ENCODE measurements around the gene NUF2. TPM values are rescaled to one million over a fixed set of nuclear protein-coding genes. Genes with fewer than 3 reads are reported as not detected.
"Not testable (repeated sequence)": the region's sequence is repeated elsewhere in the genome, so short reads cannot be mapped to it uniquely, and the experiment has no call there.

The NUF2 gene
- total and polyA plus RNA-seq, 4 donors = 0.49 to 2.4 (median 0.85) TPM

DNA sequence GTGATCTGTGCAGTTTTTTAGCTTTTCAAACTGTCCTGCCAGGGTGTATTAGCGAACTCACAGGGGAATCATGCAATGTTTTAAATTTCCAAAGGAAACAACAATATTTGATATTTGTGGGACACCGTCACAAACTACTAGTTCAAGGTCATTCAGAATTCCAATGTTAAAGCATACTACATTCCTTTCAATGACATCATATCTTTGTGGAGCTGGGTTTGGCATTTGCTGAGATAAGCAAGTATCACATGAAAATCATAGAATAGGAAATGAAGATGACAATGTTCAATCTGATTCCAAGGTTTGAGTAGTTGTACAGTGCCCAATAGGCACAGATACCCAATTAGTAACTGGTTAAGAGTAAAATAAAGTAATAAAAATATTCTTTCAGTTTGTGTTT, 35.6 kb downstream of the NUF2 start:
- Histone ChIP-seq H3K27ac (ENCODE audit: low read depth in 1 of 2, low read length in 2 of 2) (no peak overlapping the region), H3K4me1 (ENCODE audit: control insufficient read depth in 1 of 2, insufficient read depth in 2 of 2, low read length in 2 of 2) (no peaks in the 10 kb centered on the region), H3K36me3 (ENCODE audit: control insufficient read depth in 1 of 2, insufficient read depth in 2 of 2, low read length in 1 of 2) (no peaks in the 10 kb centered on the region), H3K4me3 (ENCODE audit: low read length in 2 of 2) (no peak overlapping the region), H3K9me3 (ENCODE audit: control insufficient read depth, low read length) (no peaks in the 10 kb centered on the region), H3K27me3 (ENCODE audit: control insufficient read depth in 1 of 2, insufficient read depth in 2 of 2, low read length in 1 of 2) (no peaks in the 10 kb centered on the region)
- no peak for ATAC-seq (ENCODE audit: low FRiP score)
- intact Hi-C loops (cut with DNase I) = no loop called here
- DNase-seq = no peak
- WGBS, 2 donors = 28 to 34% methylated on average over 2 of the region's 2 CpGs

DNA sequence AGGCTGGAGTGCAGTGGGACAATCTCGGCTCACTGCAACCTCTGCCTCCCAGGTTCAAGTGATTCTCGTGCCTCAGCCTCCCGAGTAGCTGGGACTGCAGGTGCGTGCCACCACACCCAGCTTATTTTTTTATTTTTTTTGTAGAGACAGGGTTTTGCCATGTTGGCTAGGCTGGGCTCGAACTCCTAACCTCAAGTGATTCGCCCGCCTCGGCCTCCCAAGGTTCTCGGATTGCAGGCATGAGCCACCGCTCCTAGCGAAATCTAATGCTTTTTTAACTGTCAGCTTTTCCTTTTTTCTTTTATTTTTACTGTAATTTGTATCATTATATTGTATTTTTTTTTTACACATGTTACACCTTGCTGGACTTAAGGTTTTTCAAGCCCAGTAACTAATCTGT, 36.4 kb downstream of the NUF2 start:
- intact Hi-C loops (cut with DNase I); H3K27me3 ChIP-seq (ENCODE audit: control insufficient read depth in 1 of 2, insufficient read depth in 2 of 2, low read length in 1 of 2); H3K9me3 ChIP-seq (ENCODE audit: control insufficient read depth, low read length); DNase-seq; H3K4me3 ChIP-seq (ENCODE audit: low read length in 2 of 2); H3K27ac ChIP-seq (ENCODE audit: low read depth in 1 of 2, low read length in 2 of 2); H3K4me1 ChIP-seq (ENCODE audit: control insufficient read depth in 1 of 2, insufficient read depth in 2 of 2, low read length in 2 of 2); ATAC-seq (ENCODE audit: low FRiP score); H3K36me3 ChIP-seq (ENCODE audit: control insufficient read depth in 1 of 2, insufficient read depth in 2 of 2, low read length in 1 of 2): not testable (repeated sequence)
- 97% methylated on average over 11 of the region's 11 CpGs for WGBS, 2 donors

DNA sequence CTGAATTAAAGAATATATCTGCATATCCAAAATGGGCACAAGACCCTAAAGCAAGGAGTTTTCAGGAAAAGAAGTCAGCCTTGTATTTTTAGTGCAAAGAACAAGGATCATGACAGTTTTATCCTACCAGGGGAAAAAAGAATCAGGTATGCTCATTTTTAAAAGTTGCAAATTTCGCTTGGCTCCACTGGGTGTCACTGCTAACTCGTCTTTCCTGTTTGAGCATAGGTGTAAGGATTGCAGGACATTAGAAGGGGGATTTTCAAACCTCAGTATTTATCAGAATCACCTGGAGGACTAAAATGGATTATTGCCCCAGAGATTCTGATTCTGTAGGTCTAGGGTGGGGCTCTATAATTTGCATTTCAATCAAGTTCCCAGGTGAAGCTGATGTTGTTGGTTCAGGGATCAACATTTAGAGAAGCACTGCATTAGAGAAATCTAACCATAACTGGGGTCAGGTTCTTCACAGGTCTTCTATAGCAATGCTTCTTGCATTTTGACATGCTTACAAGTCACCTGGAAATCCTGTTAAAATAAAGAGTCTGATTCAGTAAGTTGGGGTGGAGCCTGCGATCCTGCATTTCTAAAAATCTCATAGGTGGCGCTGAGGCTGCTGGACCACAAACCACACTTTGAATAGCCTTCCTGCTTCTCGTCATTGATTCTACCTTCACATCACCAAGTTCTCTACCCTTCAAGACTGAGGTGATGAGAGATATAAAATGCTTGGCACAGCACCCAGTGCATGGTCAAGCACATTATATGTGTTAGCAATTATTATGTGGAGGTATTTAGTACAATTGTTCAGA, 39.6 kb downstream of the NUF2 start:
- Histone ChIP-seq H3K36me3 (ENCODE audit: control insufficient read depth in 1 of 2, insufficient read depth in 2 of 2, low read length in 1 of 2) (no peaks in the 10 kb centered on the region), H3K4me3 (ENCODE audit: low read length in 2 of 2) (no peak overlapping the region), H3K4me1 (ENCODE audit: control insufficient read depth in 1 of 2, insufficient read depth in 2 of 2, low read length in 2 of 2) (no peaks in the 10 kb centered on the region), H3K9me3 (ENCODE audit: control insufficient read depth, low read length) (peaks cover 2% of the 10 kb centered on the region), H3K27me3 (ENCODE audit: control insufficient read depth in 1 of 2, insufficient read depth in 2 of 2, low read length in 1 of 2) (no peaks in the 10 kb centered on the region), H3K27ac (ENCODE audit: low read depth in 1 of 2, low read length in 2 of 2) (no peak overlapping the region)
- ATAC-seq (ENCODE audit: low FRiP score) (no peak), DNase-seq (no peak)
- 39 to 43% methylated on average over 5 of the region's 5 CpGs for WGBS, 2 donors
- intact Hi-C loops (cut with DNase I) = no loop called here

DNA sequence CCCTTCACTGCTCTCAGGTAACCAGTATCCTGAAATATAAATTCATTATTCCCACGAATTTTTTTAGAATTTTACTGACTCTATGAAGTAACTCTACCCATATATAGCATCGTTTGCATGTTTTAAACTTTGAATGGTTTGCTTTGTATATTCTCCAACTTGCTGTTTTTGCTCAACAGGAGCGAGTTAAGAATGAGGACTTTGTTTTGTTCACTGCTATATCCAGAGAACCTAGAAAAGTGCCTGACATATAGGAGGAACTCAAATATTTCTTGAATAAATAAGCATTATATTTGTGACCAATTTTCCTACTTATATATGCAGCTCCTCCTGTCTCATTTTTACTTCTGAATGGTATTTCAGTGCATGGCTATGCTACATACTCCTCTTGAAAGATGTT, 43.4 kb downstream of the NUF2 start:
- Histone ChIP-seq H3K4me3 (ENCODE audit: low read length in 2 of 2) (no peak overlapping the region), H3K27me3 (ENCODE audit: control insufficient read depth in 1 of 2, insufficient read depth in 2 of 2, low read length in 1 of 2) (no peaks in the 10 kb centered on the region), H3K9me3 (ENCODE audit: control insufficient read depth, low read length) (peaks cover 2% of the 10 kb centered on the region), H3K4me1 (ENCODE audit: control insufficient read depth in 1 of 2, insufficient read depth in 2 of 2, low read length in 2 of 2) (no peaks in the 10 kb centered on the region), H3K27ac (ENCODE audit: low read depth in 1 of 2, low read length in 2 of 2) (no peak overlapping the region), H3K36me3 (ENCODE audit: control insufficient read depth in 1 of 2, insufficient read depth in 2 of 2, low read length in 1 of 2) (no peaks in the 10 kb centered on the region)
- intact Hi-C loops (cut with DNase I) = no loop called here
- WGBS, 2 donors = 45 to 48% methylated on average over 3 of the region's 3 CpGs
- no peak for ATAC-seq (ENCODE audit: low FRiP score)
- DNase-seq = no peak

DNA sequence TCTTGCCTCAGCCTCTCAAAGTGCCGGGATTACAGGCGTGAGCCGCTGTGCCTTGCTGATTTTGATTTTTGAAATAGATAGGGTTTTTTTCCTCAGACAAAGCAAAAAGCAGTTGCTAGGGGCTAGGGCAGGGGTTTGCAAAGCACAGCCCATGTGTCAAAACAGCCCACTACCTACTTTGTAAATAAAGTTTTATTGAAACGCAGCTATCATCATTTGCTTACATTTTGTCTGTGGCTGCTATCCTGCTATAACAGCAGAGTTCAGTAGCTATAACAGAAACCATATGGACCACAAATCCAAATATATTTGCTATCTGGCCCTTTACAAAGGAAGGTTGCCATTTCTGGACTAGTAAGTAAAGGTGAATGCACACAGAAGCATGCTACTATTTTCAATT, 44.8 kb downstream of the NUF2 start:
- no peak for DNase-seq
- Histone ChIP-seq H3K36me3 (ENCODE audit: control insufficient read depth in 1 of 2, insufficient read depth in 2 of 2, low read length in 1 of 2) (no peaks in the 10 kb centered on the region), H3K4me3 (ENCODE audit: low read length in 2 of 2) (no peak overlapping the region), H3K27ac (ENCODE audit: low read depth in 1 of 2, low read length in 2 of 2) (no peak overlapping the region), H3K9me3 (ENCODE audit: control insufficient read depth, low read length) (peaks cover 2% of the 10 kb centered on the region), H3K27me3 (ENCODE audit: control insufficient read depth in 1 of 2, insufficient read depth in 2 of 2, low read length in 1 of 2) (no peaks in the 10 kb centered on the region), H3K4me1 (ENCODE audit: control insufficient read depth in 1 of 2, insufficient read depth in 2 of 2, low read length in 2 of 2) (no peaks in the 10 kb centered on the region)
- no peak for ATAC-seq (ENCODE audit: low FRiP score)
- intact Hi-C loops (cut with DNase I) = no loop called here
- WGBS, 2 donors = 95 to 97% methylated on average over 4 of the region's 4 CpGs

DNA sequence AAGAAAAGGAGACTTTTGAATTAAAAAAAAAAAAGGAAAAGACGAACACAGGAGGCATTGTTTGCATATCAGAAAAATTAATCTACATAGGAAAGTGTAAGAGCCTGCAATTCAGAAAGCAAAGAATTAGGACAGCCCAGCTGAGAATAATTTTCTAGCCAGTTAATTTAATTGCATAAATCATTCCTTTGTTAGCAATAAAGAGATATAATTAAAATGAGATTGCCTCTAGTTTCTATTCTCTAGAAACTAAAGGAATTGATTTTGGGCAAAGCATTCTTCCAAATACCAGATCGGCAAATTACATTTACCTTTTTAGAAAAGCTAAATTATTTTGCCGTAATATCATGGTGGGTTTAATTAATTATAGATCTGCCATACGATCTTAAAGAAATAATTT, 46.0 kb downstream of the NUF2 start:
- Histone ChIP-seq H3K36me3 (ENCODE audit: control insufficient read depth in 1 of 2, insufficient read depth in 2 of 2, low read length in 1 of 2) (no peaks in the 10 kb centered on the region), H3K4me3 (ENCODE audit: low read length in 2 of 2) (no peak overlapping the region), H3K4me1 (ENCODE audit: control insufficient read depth in 1 of 2, insufficient read depth in 2 of 2, low read length in 2 of 2) (no peaks in the 10 kb centered on the region), H3K27ac (ENCODE audit: low read depth in 1 of 2, low read length in 2 of 2) (no peak overlapping the region), H3K9me3 (ENCODE audit: control insufficient read depth, low read length) (peaks cover 2% of the 10 kb centered on the region), H3K27me3 (ENCODE audit: control insufficient read depth in 1 of 2, insufficient read depth in 2 of 2, low read length in 1 of 2) (no peaks in the 10 kb centered on the region)
- ATAC-seq (ENCODE audit: low FRiP score) = no peak
- intact Hi-C loops (cut with DNase I) = no loop called here
- DNase-seq = no peak
- 72 to 81% methylated on average over 4 of the region's 4 CpGs for WGBS, 2 donors

DNA sequence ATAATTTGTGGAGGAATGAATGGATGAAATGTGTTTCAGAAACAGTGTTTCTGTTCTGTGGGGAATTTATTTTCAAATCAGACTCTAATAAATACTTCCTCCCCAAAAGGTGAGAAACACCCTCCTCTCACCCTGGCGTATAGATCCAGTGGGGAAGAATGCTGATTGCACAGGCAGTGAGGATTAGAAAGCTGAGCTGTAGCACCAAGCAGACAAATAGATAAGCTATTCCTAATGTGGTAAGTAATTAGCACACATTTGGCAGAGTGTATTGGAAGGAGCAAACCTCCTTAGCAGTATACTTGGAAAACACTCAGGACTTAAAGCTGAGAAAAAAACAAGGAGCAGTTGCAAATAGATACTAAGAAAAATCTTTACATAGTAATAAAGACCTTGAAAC, 50.8 kb downstream of the NUF2 start:
- H3K9me3 ChIP-seq (ENCODE audit: control insufficient read depth, low read length) = no peaks in the 10 kb centered on the region
- no peaks in the 10 kb centered on the region for H3K4me1 ChIP-seq (ENCODE audit: control insufficient read depth in 1 of 2, insufficient read depth in 2 of 2, low read length in 2 of 2)
- no peak overlapping the region for H3K4me3 ChIP-seq (ENCODE audit: low read length in 2 of 2)
- H3K27ac ChIP-seq (ENCODE audit: low read depth in 1 of 2, low read length in 2 of 2) = no peak overlapping the region
- 74 to 76% methylated on average over 1 of the region's 1 CpG for WGBS, 2 donors
- ATAC-seq (ENCODE audit: low FRiP score) (no peak), DNase-seq (no peak)
- no peaks in the 10 kb centered on the region for H3K27me3 ChIP-seq (ENCODE audit: control insufficient read depth in 1 of 2, insufficient read depth in 2 of 2, low read length in 1 of 2)
- H3K36me3 ChIP-seq (ENCODE audit: control insufficient read depth in 1 of 2, insufficient read depth in 2 of 2, low read length in 1 of 2) = no peaks in the 10 kb centered on the region
- intact Hi-C loops (cut with DNase I) = no loop called here

DNA sequence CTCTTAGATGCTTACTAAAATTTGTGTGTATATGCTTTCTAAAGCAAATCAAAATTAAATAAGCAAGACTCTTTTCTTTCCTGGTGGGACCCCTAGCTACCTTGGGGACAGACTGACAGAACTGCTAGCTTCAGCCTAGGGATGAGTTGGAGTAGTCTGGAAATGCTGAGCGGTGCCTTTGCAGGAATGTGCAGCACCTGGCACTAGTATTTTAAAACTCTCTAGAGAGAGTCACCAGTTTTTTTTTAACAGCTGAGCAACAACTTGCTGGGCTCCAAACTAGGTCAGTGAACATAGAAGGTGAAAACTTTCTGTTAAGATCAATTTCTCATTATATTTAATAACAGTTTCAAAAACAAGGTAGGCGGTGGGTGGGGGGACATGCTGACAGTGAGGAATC, 56.8 kb downstream of the NUF2 start:
- 76 to 79% methylated on average over 2 of the region's 2 CpGs for WGBS, 2 donors
- no peak for DNase-seq
- H3K4me1 ChIP-seq (ENCODE audit: control insufficient read depth in 1 of 2, insufficient read depth in 2 of 2, low read length in 2 of 2) = no peaks in the 10 kb centered on the region

DNA sequence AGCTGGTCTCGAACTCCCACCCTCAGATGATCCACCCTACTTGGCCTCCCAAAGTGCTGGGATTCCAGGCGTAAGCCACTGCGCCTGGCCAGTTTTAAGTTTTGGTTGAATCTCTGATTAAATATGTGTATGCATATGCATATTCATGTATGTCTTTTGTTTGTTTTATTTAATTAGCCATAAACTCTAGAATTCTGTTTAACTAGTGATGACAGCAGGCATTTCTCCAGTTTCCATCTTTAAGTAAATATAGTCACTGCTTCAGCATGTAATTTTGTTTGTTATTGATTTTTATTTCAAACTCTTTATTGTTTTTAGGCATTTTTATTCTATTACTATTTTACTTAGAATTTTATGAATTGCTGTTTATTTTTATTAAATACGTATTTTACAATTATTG, 58.0 kb downstream of the NUF2 start:
- Histone ChIP-seq H3K36me3 (ENCODE audit: control insufficient read depth in 1 of 2, insufficient read depth in 2 of 2, low read length in 1 of 2) (no peaks in the 10 kb centered on the region), H3K27me3 (ENCODE audit: control insufficient read depth in 1 of 2, insufficient read depth in 2 of 2, low read length in 1 of 2) (no peaks in the 10 kb centered on the region), H3K9me3 (ENCODE audit: control insufficient read depth, low read length) (no peaks in the 10 kb centered on the region), H3K4me1 (ENCODE audit: control insufficient read depth in 1 of 2, insufficient read depth in 2 of 2, low read length in 2 of 2) (no peaks in the 10 kb centered on the region), H3K27ac (ENCODE audit: low read depth in 1 of 2, low read length in 2 of 2) (no peak overlapping the region), H3K4me3 (ENCODE audit: low read length in 2 of 2) (no peak overlapping the region)
- ATAC-seq (ENCODE audit: low FRiP score) (no peak), DNase-seq (no peak)
- intact Hi-C loops (cut with DNase I) = no loop called here
- WGBS, 2 donors = 93% methylated on average over 4 of the region's 4 CpGs

More for the DNA sequence above, 56.8 kb downstream of the NUF2 start:
- intact Hi-C loops (cut with DNase I) = no loop called here
- no peaks in the 10 kb centered on the region for H3K36me3 ChIP-seq (ENCODE audit: control insufficient read depth in 1 of 2, insufficient read depth in 2 of 2, low read length in 1 of 2)
- ATAC-seq (ENCODE audit: low FRiP score) = no peak
- no peak overlapping the region for H3K27ac ChIP-seq (ENCODE audit: low read depth in 1 of 2, low read length in 2 of 2)
- no peaks in the 10 kb centered on the region for H3K27me3 ChIP-seq (ENCODE audit: control insufficient read depth in 1 of 2, insufficient read depth in 2 of 2, low read length in 1 of 2)
- H3K9me3 ChIP-seq (ENCODE audit: control insufficient read depth, low read length) = no peaks in the 10 kb centered on the region
- H3K4me3 ChIP-seq (ENCODE audit: low read length in 2 of 2) = no peak overlapping the region

Data from aorta (tissue), 5 donors.